Activated CD4-positive, alpha-beta T cell treated with anti-CD3 and anti-CD28 coated beads, Interleukin-2, amount 10 ng/mL, durations not matched to agents 7 days and 5 days (primary cell): ENCODE results near the gene OR8A1. TPM values are rescaled to one million over a fixed set of nuclear protein-coding genes. Genes with fewer than 3 reads are reported as not detected.
"Not testable (repeated sequence)": the region's sequence is repeated elsewhere in the genome, so short reads cannot be mapped to it uniquely, and the experiment has no call there.

Experiments used
- CTCF ChIA-PET: fragments of 350-600 bp; sonication (Branson Sonifier 250); formaldehyde crosslinking; loops from one replicate; lab custom pipeline; 2021; ENCODE audit warnings: antibody characterized with exemption; lab: Charles Lee
- POLR2A ChIA-PET: fragments of 350-600 bp; sonication (Branson Sonifier 250); formaldehyde crosslinking; loops from one replicate; lab custom pipeline; 2021; ENCODE audit warnings: antibody characterized with exemption; lab: Charles Lee
- DNase-seq: peaks from one replicate; pipeline ENCODE4 v3.0.0-alpha.2; 2020
- H3K27ac Mint-ChIP-seq: one replicate; pipeline ENCODE4 v1.8.0; 2021; ENCODE audit warnings: mild to moderate bottlenecking, moderate library complexity, mixed read lengths
- H3K27me3 Mint-ChIP-seq: one replicate; pipeline ENCODE4 v1.8.0; 2021; ENCODE audit warnings: mixed read lengths
- H3K36me3 Mint-ChIP-seq: one replicate; pipeline ENCODE4 v1.8.0; 2021; ENCODE audit warnings: low read depth, mixed read lengths
- H3K4me1 Mint-ChIP-seq: one replicate; pipeline ENCODE4 v1.8.0; 2021; ENCODE audit warnings: mixed read lengths
- H3K4me3 Mint-ChIP-seq: one replicate; pipeline ENCODE4 v1.8.0; 2021; ENCODE audit warnings: mild to moderate bottlenecking, moderate library complexity, mixed read lengths
- H3K9me3 Mint-ChIP-seq: one replicate; pipeline ENCODE4 v1.8.0; 2021; ENCODE audit warnings: mixed read lengths
- total RNA-seq, 2 experiments: library from RNA; stranded (reverse); gene quantifications; one replicate each; pipeline ENCODE4 v1.2.3, GENCODE V29; 2021

Gene OR8A1
- total RNA-seq, 2 experiments from 2014 or later: not detected

- H3K9me3 Mint-ChIP-seq: no peaks in the 10 kb centered on the region
- H3K36me3 Mint-ChIP-seq: no peaks in the 10 kb centered on the region
- DNase-seq: no peak
- CTCF ChIA-PET: interaction anchor here (1.2 kb wide), 1 partner anchor 19 kb away, joined by 4 read pairs; no protein-coding TSS in a partner anchor
- peaks cover 15% of the 10 kb centered on the region for H3K27me3 Mint-ChIP-seq
- H3K4me1 Mint-ChIP-seq: peaks cover 2% of the 10 kb centered on the region
- POLR2A ChIA-PET: no interaction called here
- H3K4me3 Mint-ChIP-seq: no peak overlapping the region
- H3K27ac Mint-ChIP-seq: no peak overlapping the region
Observed at GRCh38 chr11:124602193-124602592, 32.4 kb downstream of the OR8A1 start.

- CTCF ChIA-PET: interaction anchor here (1.2 kb wide), 1 partner anchor 19 kb away, joined by 4 read pairs; no protein-coding TSS in a partner anchor
- POLR2A ChIA-PET, H3K9me3 Mint-ChIP-seq: not testable (repeated sequence)
Observed at GRCh38 chr11:124602723-124603122, 32.9 kb downstream of the OR8A1 start.

GRCh38 chr11:124605719-124606118, 35.9 kb downstream of the OR8A1 start:
- peaks cover 4% of the 10 kb centered on the region for H3K27me3 Mint-ChIP-seq
- H3K4me3 Mint-ChIP-seq: no peak overlapping the region
- POLR2A ChIA-PET: no interaction called here
- peaks cover 3% of the 10 kb centered on the region for H3K4me1 Mint-ChIP-seq
- no peak overlapping the region for H3K27ac Mint-ChIP-seq
- no peaks in the 10 kb centered on the region for H3K9me3 Mint-ChIP-seq
- no peak for DNase-seq
- H3K36me3 Mint-ChIP-seq: no peaks in the 10 kb centered on the region
- CTCF ChIA-PET: interaction anchor here (0.6 kb wide), 1 partner anchor 786 kb away, joined by 3 read pairs; no protein-coding TSS in a partner anchor

More at GRCh38 chr11:124602723-124603122, 32.9 kb downstream of the OR8A1 start:
- not testable (repeated sequence) for H3K4me1 Mint-ChIP-seq, H3K27ac Mint-ChIP-seq, DNase-seq, H3K27me3 Mint-ChIP-seq, H3K4me3 Mint-ChIP-seq, H3K36me3 Mint-ChIP-seq

GRCh38 chr11:124608147-124608546, 38.4 kb downstream of the OR8A1 start:
- DNase-seq: no peak
- POLR2A ChIA-PET: no interaction called here
- Mint-ChIP-seq H3K27me3 (no peaks in the 10 kb centered on the region), H3K27ac (no peak overlapping the region), H3K9me3 (no peaks in the 10 kb centered on the region), H3K4me1 (peaks cover 11% of the 10 kb centered on the region), H3K4me3 (no peak overlapping the region), H3K36me3 (no peaks in the 10 kb centered on the region)
- CTCF ChIA-PET: interaction anchor here (1.3 kb wide), 1 partner anchor 12 kb away, joined by 3 read pairs; no protein-coding TSS in a partner anchor

GRCh38 chr11:124610295-124610694, 40.5 kb downstream of the OR8A1 start:
- CTCF ChIA-PET: interaction anchor here (1.6 kb wide), 1 partner anchor 803 kb away, joined by 3 read pairs; no protein-coding TSS in a partner anchor

GRCh38 chr11:124611064-124611463, 41.3 kb downstream of the OR8A1 start, which contains the start of gene PANX3:
PANX3 (plus strand) TSS chr11:124611428; CDS start chr11:124611557, 129 bp downstream.
- Mint-ChIP-seq H3K27me3 (no peaks in the 10 kb centered on the region), H3K27ac (no peak within 1 kb of the TSS), H3K4me3 (no peak within 1 kb of the TSS), H3K9me3 (no peaks in the 10 kb centered on the region), H3K4me1 (peaks cover 9% of the 10 kb centered on the region), H3K36me3 (no peaks in the 10 kb centered on the region)
- POLR2A ChIA-PET: no interaction called here
- no peak for DNase-seq
- CTCF ChIA-PET: interaction anchor here (1.6 kb wide), 1 partner anchor 803 kb away, joined by 3 read pairs; no protein-coding TSS in a partner anchor

More at GRCh38 chr11:124610295-124610694, 40.5 kb downstream of the OR8A1 start:
- H3K9me3 Mint-ChIP-seq: no peaks in the 10 kb centered on the region
- no peak overlapping the region for H3K4me3 Mint-ChIP-seq
- H3K4me1 Mint-ChIP-seq: peaks cover 11% of the 10 kb centered on the region
- no peak overlapping the region for H3K27ac Mint-ChIP-seq
- no peak for DNase-seq
- no peaks in the 10 kb centered on the region for H3K36me3 Mint-ChIP-seq
- POLR2A ChIA-PET: no interaction called here
- no peaks in the 10 kb centered on the region for H3K27me3 Mint-ChIP-seq

- Mint-ChIP-seq H3K4me3 (no peak overlapping the region), H3K27ac (no peak overlapping the region), H3K4me1 (peaks cover 9% of the 10 kb centered on the region), H3K27me3 (no peaks in the 10 kb centered on the region), H3K36me3 (no peaks in the 10 kb centered on the region), H3K9me3 (no peaks in the 10 kb centered on the region)
- POLR2A ChIA-PET: no interaction called here
- peak; percentile 40 for DNase-seq
- CTCF ChIA-PET: interaction anchor here (0.7 kb wide), 1 partner anchor 255 kb away, joined by 3 read pairs; no protein-coding TSS in a partner anchor
Observed at GRCh38 chr11:124612045-124612444, 42.2 kb downstream of the OR8A1 start.

- peaks cover 9% of the 10 kb centered on the region for H3K4me1 Mint-ChIP-seq
- no peaks in the 10 kb centered on the region for H3K36me3 Mint-ChIP-seq
- no peak for DNase-seq
- no peak overlapping the region for H3K4me3 Mint-ChIP-seq
- ChIA-PET CTCF (no interaction called here), POLR2A (no interaction called here)
- H3K9me3 Mint-ChIP-seq: no peaks in the 10 kb centered on the region
- H3K27ac Mint-ChIP-seq: no peak overlapping the region
- H3K27me3 Mint-ChIP-seq: no peaks in the 10 kb centered on the region
Observed at GRCh38 chr11:124612567-124613246, 42.9 kb downstream of the OR8A1 start.

- CTCF ChIA-PET: interaction anchor here (1.5 kb wide), 1 partner anchor 50 kb away, joined by 3 read pairs; no protein-coding TSS in a partner anchor
Observed at GRCh38 chr11:124618863-124619262, 49.1 kb downstream of the OR8A1 start.

More at GRCh38 chr11:124618863-124619262, 49.1 kb downstream of the OR8A1 start:
- peaks cover 12% of the 10 kb centered on the region for H3K4me1 Mint-ChIP-seq
- no peak for DNase-seq
- H3K27ac Mint-ChIP-seq: no peak overlapping the region
- peaks cover 18% of the 10 kb centered on the region for H3K27me3 Mint-ChIP-seq
- no peak overlapping the region for H3K4me3 Mint-ChIP-seq
- POLR2A ChIA-PET: no interaction called here
- peaks cover 1% of the 10 kb centered on the region for H3K36me3 Mint-ChIP-seq
- no peaks in the 10 kb centered on the region for H3K9me3 Mint-ChIP-seq

Other genes with a start within 250 kb of the OR8A1 start
- not detected for gene OR8D2, start 249.8 kb upstream of the OR8A1 start, total RNA-seq
- not detected for gene OR8B2, start 185.5 kb upstream of the OR8A1 start, total RNA-seq
- gene OR8B3, start 171.0 kb upstream of the OR8A1 start, total RNA-seq: not detected
- not detected for gene OR8B4, start 145.1 kb upstream of the OR8A1 start, total RNA-seq
- not detected for gene OR8B8, start 124.3 kb upstream of the OR8A1 start, total RNA-seq
- not detected for gene OR8B12, start 26.3 kb upstream of the OR8A1 start, total RNA-seq
- not detected for gene PANX3, start 41.4 kb downstream of the OR8A1 start, total RNA-seq
- gene TBRG1, start 52.9 kb downstream of the OR8A1 start, total RNA-seq: 10 to 100 TPM; 39.6 to 47.4 TPM
- 1 to 10 TPM; 6.5 to 7.5 TPM for gene SIAE, start 103.7 kb downstream of the OR8A1 start, total RNA-seq
- 1 to 10 TPM; 1.1 to 1.8 TPM for gene SPA17, start 103.9 kb downstream of the OR8A1 start, total RNA-seq
- gene NRGN, start 169.9 kb downstream of the OR8A1 start, total RNA-seq: 10 to 100 TPM in 1 of 2 experiments, 1 to 10 TPM in 1; 8.9 to 11.6 TPM
- gene VSIG2, start 182.3 kb downstream of the OR8A1 start, total RNA-seq: under 1 TPM in 1 of 2 experiments, not detected in 1; 0.22 TPM
- under 1 TPM; 0.19 to 0.45 TPM for gene ESAM, start 192.3 kb downstream of the OR8A1 start, total RNA-seq
- 10 to 100 TPM in 1 of 2 experiments, 1 to 10 TPM in 1; 9.5 to 10.5 TPM for gene MSANTD2, start 230.4 kb downstream of the OR8A1 start, total RNA-seq